PC-3 (cell line): ENCODE data around the gene VWA8.

Source experiments
- EZH2 ChIP-seq: fragments of 300-600 bp; sonication (generic); IDR thresholded peaks from one replicate; pipeline ENCODE4 v1.6.1; 2017; ENCODE audit warnings: antibody characterized with exemption, mild to moderate bottlenecking, low read length; ENCODE audit not compliant: unreplicated experiment
- TF ChIP-seq, protein P1 (sequence below): fragments of 300-600 bp; sonication (generic); conservative IDR thresholded peaks from 2 replicates; pipeline ENCODE4 v1.5.1; 2017; ENCODE audit warnings: antibody characterized with exemption, low read depth, mild to moderate bottlenecking, low read length

GRCh38 chr13:41694545-41695301, 266.2 kb downstream of the VWA8 start:
- TF ChIP-seq, protein P1, sequence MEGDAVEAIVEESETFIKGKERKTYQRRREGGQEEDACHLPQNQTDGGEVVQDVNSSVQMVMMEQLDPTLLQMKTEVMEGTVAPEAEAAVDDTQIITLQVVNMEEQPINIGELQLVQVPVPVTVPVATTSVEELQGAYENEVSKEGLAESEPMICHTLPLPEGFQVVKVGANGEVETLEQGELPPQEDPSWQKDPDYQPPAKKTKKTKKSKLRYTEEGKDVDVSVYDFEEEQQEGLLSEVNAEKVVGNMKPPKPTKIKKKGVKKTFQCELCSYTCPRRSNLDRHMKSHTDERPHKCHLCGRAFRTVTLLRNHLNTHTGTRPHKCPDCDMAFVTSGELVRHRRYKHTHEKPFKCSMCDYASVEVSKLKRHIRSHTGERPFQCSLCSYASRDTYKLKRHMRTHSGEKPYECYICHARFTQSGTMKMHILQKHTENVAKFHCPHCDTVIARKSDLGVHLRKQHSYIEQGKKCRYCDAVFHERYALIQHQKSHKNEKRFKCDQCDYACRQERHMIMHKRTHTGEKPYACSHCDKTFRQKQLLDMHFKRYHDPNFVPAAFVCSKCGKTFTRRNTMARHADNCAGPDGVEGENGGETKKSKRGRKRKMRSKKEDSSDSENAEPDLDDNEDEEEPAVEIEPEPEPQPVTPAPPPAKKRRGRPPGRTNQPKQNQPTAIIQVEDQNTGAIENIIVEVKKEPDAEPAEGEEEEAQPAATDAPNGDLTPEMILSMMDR: no peak
- no peak for TF ChIP-seq EZH2
